Measurements from ENCODE around the gene CD99L2. TPM values are rescaled to one million over a fixed set of nuclear protein-coding genes. Genes with fewer than 3 reads are reported as not detected.

Gene CD99L2
- 9.0 and 10.1 TPM in 2 replicates for total RNA-seq

DNA sequence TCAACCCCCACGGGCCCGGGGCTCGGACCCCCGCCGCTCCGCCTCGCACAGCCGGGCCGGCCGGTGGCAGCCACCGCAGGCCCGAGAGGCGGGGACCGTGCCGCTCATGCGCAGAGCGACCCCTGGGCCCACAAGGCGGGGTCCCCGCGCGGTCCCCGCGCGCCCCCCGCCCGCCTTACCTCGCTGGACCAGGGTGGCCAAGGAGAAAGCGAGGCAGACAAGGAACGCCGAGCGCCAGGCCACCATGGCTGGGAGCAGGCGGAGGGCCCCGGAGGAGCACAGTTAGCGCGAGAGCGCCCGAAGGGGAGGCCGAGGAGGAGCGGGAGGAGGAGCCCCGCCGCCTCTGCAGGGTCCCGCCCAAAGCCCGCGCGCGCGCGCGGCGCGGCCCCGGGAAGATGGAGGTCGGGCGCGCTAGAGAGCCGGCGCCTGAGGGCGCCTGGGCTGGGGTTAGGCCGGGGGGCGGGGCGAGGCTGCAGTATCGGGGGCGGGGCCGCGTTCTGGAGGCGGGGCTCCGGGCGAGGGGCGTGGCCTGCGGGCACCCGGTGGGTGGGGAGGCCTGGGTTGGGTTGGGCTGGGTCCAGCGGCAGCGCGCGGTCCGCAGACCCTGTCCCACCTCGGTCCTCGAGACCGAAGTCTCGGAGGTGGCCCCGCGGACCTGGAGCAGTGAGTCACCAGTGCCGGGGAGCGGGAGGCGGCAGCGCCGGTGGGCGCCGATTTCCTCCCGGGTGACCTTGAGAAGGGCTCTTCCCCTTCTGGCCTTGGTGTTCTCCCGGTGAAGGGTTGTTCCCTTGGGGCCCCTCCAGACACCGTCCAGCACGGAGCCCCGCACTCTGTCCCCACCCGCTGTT lies at the start of gene CD99L2:
Gene CD99L2, minus strand, starts transcription at position 326 of the 848 bp plus-strand sequence. Its CDS starts 80 bp downstream, at position 246.
- Mint-ChIP-seq H3K27me3 (ENCODE audit: insufficient read depth) (peaks cover 4% of the 10 kb centered on the region), H3K9me3 (no peaks in the 10 kb centered on the region), H3K36me3 (ENCODE audit: low read depth) (no peaks in the 10 kb centered on the region), H3K4me1 (ENCODE audit: low read depth) (peaks cover 13% of the 10 kb centered on the region), H3K27ac (peak within 1 kb of the TSS; percentile 61), H3K4me3 (peak within 1 kb of the TSS; percentile 87)
- DNase-seq (ENCODE audit: low spot score) = peak; percentile 84
- intact Hi-C loops (cut with micrococcal nuclease) = loop anchor here (1.0 to 10.0 kb wide), 8 partner anchors 18 to 1266 kb away; partner anchors contain the start of genes EOLA2, HMGB3, MTM1 and TMEM185A

GRCh38 chrX:150944233-150944632 lies 45.8 kb upstream of the CD99L2 start:
- no peak for DNase-seq (ENCODE audit: low spot score)
- peaks cover 2% of the 10 kb centered on the region for H3K27me3 Mint-ChIP-seq (ENCODE audit: insufficient read depth)
- H3K27ac Mint-ChIP-seq = no peak overlapping the region
- no peak overlapping the region for H3K4me3 Mint-ChIP-seq
- intact Hi-C loops (cut with micrococcal nuclease) = no loop called here
- H3K36me3 Mint-ChIP-seq (ENCODE audit: low read depth) = no peaks in the 10 kb centered on the region
- no peaks in the 10 kb centered on the region for H3K9me3 Mint-ChIP-seq
- no peaks in the 10 kb centered on the region for H3K4me1 Mint-ChIP-seq (ENCODE audit: low read depth)

DNA sequence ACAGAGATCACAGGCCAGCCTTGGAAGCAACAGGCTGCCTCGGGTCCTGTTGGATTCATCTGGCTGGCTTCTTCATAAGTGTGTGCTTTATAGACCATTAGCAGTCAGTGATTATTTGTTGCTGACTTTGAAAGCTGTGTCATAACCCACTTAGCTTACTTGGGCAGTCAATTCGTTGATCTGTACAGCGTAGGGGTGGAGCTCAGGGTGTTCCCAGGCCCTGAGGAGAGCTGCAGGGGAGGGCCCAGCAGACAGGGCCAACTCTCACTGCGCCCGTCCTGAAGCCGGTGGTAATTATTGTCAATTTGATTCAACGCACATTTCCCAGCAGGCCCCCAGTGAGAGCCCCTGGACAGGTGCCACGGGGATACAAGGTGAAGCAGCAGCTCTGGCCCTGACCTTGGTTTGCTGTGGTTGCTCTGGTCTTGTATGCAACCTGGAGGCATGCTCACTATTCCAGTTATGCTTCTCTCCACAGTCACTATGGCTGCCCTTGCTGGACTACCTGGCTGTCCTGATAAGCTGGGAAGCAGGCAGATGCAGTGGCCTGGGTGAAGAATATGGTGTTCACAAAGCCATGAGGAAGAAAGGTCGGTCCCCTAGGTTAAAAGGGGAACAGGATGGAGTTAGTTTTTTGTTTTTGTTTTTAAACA lies 44.6 kb upstream of the CD99L2 start:
- Mint-ChIP-seq H3K27me3 (ENCODE audit: insufficient read depth) (peaks cover 2% of the 10 kb centered on the region), H3K9me3 (no peaks in the 10 kb centered on the region), H3K36me3 (ENCODE audit: low read depth) (no peaks in the 10 kb centered on the region), H3K27ac (no peak overlapping the region), H3K4me1 (ENCODE audit: low read depth) (no peaks in the 10 kb centered on the region), H3K4me3 (no peak overlapping the region)
- DNase-seq (ENCODE audit: low spot score) = no peak
- intact Hi-C loops (cut with micrococcal nuclease) = no loop called here

- no peaks in the 10 kb centered on the region for H3K4me1 Mint-ChIP-seq (ENCODE audit: low read depth)
- peaks cover 2% of the 10 kb centered on the region for H3K27me3 Mint-ChIP-seq (ENCODE audit: insufficient read depth)
- H3K27ac Mint-ChIP-seq = no peak overlapping the region
- H3K36me3 Mint-ChIP-seq (ENCODE audit: low read depth) = no peaks in the 10 kb centered on the region
- intact Hi-C loops (cut with micrococcal nuclease) = no loop called here
- DNase-seq (ENCODE audit: low spot score) = no peak
- H3K9me3 Mint-ChIP-seq = no peaks in the 10 kb centered on the region
- no peak overlapping the region for H3K4me3 Mint-ChIP-seq
Observed at GRCh38 chrX:150941580-150941979, 43.1 kb upstream of the CD99L2 start.

GRCh38 chrX:150940844-150941495 lies 42.5 kb upstream of the CD99L2 start:
- Mint-ChIP-seq H3K4me3 (no peak overlapping the region), H3K27me3 (ENCODE audit: insufficient read depth) (peaks cover 2% of the 10 kb centered on the region), H3K27ac (no peak overlapping the region), H3K36me3 (ENCODE audit: low read depth) (no peaks in the 10 kb centered on the region), H3K9me3 (no peaks in the 10 kb centered on the region), H3K4me1 (ENCODE audit: low read depth) (no peaks in the 10 kb centered on the region)
- intact Hi-C loops (cut with micrococcal nuclease) = no loop called here
- no peak for DNase-seq (ENCODE audit: low spot score)

DNA sequence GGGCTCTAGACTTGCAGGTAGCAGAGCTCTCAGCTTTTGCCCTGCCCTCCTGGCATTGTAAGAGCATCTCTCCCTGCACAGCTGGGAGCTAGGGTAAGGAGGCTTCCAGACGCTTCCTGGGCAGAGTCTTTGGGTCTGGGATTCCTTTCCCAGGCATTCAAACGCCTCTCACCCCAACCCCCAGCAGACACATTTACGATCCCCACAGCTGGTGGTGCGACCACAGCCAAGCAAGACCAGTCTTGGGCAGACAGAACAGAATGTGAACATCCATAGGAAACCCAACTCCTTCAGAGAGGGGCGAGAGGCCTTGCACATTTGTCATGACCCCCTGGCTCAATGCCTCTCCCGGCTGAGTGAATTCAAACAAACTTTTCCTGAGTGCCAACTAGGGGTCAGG lies 38.1 kb upstream of the CD99L2 start:
- no peak overlapping the region for H3K27ac Mint-ChIP-seq
- no peaks in the 10 kb centered on the region for H3K36me3 Mint-ChIP-seq (ENCODE audit: low read depth)
- H3K4me3 Mint-ChIP-seq = no peak overlapping the region
- H3K4me1 Mint-ChIP-seq (ENCODE audit: low read depth) = no peaks in the 10 kb centered on the region
- intact Hi-C loops (cut with micrococcal nuclease) = no loop called here
- DNase-seq (ENCODE audit: low spot score) = no peak
- peaks cover 3% of the 10 kb centered on the region for H3K27me3 Mint-ChIP-seq (ENCODE audit: insufficient read depth)
- no peaks in the 10 kb centered on the region for H3K9me3 Mint-ChIP-seq

DNA sequence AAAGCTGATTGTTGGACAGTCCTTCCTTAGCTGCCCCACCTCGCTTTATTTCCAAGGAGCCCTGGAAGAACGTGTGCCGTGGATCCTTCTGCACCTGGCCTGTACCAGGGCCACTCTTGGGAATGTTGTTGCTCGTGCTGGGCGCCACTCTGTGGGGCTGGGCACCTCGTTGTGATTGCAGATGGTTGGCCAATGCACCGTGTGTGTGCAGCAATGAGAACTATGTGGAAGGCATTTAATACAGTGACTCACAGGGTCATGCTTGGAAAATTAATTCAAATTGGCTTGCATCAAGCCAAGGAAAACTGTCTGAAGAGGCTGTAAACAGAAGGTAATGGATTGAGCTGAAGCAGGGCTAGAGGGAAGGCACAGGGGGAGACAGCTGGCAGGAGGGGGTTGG lies 37.0 kb upstream of the CD99L2 start:
- H3K27me3 Mint-ChIP-seq (ENCODE audit: insufficient read depth) = peaks cover 3% of the 10 kb centered on the region
- no peak for DNase-seq (ENCODE audit: low spot score)
- no peaks in the 10 kb centered on the region for H3K9me3 Mint-ChIP-seq
- intact Hi-C loops (cut with micrococcal nuclease) = no loop called here
- H3K36me3 Mint-ChIP-seq (ENCODE audit: low read depth) = no peaks in the 10 kb centered on the region
- no peak overlapping the region for H3K4me3 Mint-ChIP-seq
- no peaks in the 10 kb centered on the region for H3K4me1 Mint-ChIP-seq (ENCODE audit: low read depth)
- H3K27ac Mint-ChIP-seq = no peak overlapping the region

- Mint-ChIP-seq H3K27me3 (ENCODE audit: insufficient read depth) (peaks cover 3% of the 10 kb centered on the region), H3K36me3 (ENCODE audit: low read depth) (no peaks in the 10 kb centered on the region), H3K4me1 (ENCODE audit: low read depth) (no peaks in the 10 kb centered on the region), H3K9me3 (no peaks in the 10 kb centered on the region), H3K27ac (no peak overlapping the region), H3K4me3 (no peak overlapping the region)
- DNase-seq (ENCODE audit: low spot score) = no peak
- intact Hi-C loops (cut with micrococcal nuclease) = no loop called here
Observed at GRCh38 chrX:150934453-150934852, 36.0 kb upstream of the CD99L2 start.

GRCh38 chrX:150933945-150934350 lies 35.5 kb upstream of the CD99L2 start:
- no peaks in the 10 kb centered on the region for H3K4me1 Mint-ChIP-seq (ENCODE audit: low read depth)
- H3K36me3 Mint-ChIP-seq (ENCODE audit: low read depth) = no peaks in the 10 kb centered on the region
- H3K9me3 Mint-ChIP-seq = no peaks in the 10 kb centered on the region
- no peak overlapping the region for H3K4me3 Mint-ChIP-seq
- no peak overlapping the region for H3K27ac Mint-ChIP-seq
- DNase-seq (ENCODE audit: low spot score) = no peak
- peaks cover 3% of the 10 kb centered on the region for H3K27me3 Mint-ChIP-seq (ENCODE audit: insufficient read depth)
- intact Hi-C loops (cut with micrococcal nuclease) = no loop called here

- intact Hi-C loops (cut with micrococcal nuclease) = no loop called here
- no peak overlapping the region for H3K4me3 Mint-ChIP-seq
- DNase-seq (ENCODE audit: low spot score) = no peak
- no peaks in the 10 kb centered on the region for H3K4me1 Mint-ChIP-seq (ENCODE audit: low read depth)
- H3K36me3 Mint-ChIP-seq (ENCODE audit: low read depth) = no peaks in the 10 kb centered on the region
- H3K27me3 Mint-ChIP-seq (ENCODE audit: insufficient read depth) = no peaks in the 10 kb centered on the region
- no peaks in the 10 kb centered on the region for H3K9me3 Mint-ChIP-seq
- H3K27ac Mint-ChIP-seq = no peak overlapping the region
Observed at GRCh38 chrX:150929058-150929457, 30.6 kb upstream of the CD99L2 start.

- no peaks in the 10 kb centered on the region for H3K27me3 Mint-ChIP-seq (ENCODE audit: insufficient read depth)
- no peak for DNase-seq (ENCODE audit: low spot score)
- H3K4me1 Mint-ChIP-seq (ENCODE audit: low read depth) = no peaks in the 10 kb centered on the region
- H3K36me3 Mint-ChIP-seq (ENCODE audit: low read depth) = no peaks in the 10 kb centered on the region
- H3K4me3 Mint-ChIP-seq = no peak overlapping the region
- no peak overlapping the region for H3K27ac Mint-ChIP-seq
- intact Hi-C loops (cut with micrococcal nuclease) = no loop called here
- no peaks in the 10 kb centered on the region for H3K9me3 Mint-ChIP-seq
Observed at GRCh38 chrX:150926791-150927190, 28.3 kb upstream of the CD99L2 start.

- intact Hi-C loops (cut with micrococcal nuclease) = no loop called here
- Mint-ChIP-seq H3K4me3 (no peak overlapping the region), H3K27ac (no peak overlapping the region), H3K4me1 (ENCODE audit: low read depth) (no peaks in the 10 kb centered on the region), H3K27me3 (ENCODE audit: insufficient read depth) (no peaks in the 10 kb centered on the region), H3K36me3 (ENCODE audit: low read depth) (no peaks in the 10 kb centered on the region), H3K9me3 (no peaks in the 10 kb centered on the region)
- no peak for DNase-seq (ENCODE audit: low spot score)
Observed at GRCh38 chrX:150926304-150926703, 27.8 kb upstream of the CD99L2 start.

- DNase-seq (ENCODE audit: low spot score) = no peak
- no peaks in the 10 kb centered on the region for H3K27me3 Mint-ChIP-seq (ENCODE audit: insufficient read depth)
- H3K9me3 Mint-ChIP-seq = no peaks in the 10 kb centered on the region
- H3K4me3 Mint-ChIP-seq = no peak overlapping the region
- intact Hi-C loops (cut with micrococcal nuclease) = no loop called here
- no peaks in the 10 kb centered on the region for H3K4me1 Mint-ChIP-seq (ENCODE audit: low read depth)
- H3K36me3 Mint-ChIP-seq (ENCODE audit: low read depth) = no peaks in the 10 kb centered on the region
- no peak overlapping the region for H3K27ac Mint-ChIP-seq
Observed at GRCh38 chrX:150919401-150919800, 20.9 kb upstream of the CD99L2 start.

Measured in activated T-helper 1 cell treated with anti-CD3 and anti-CD28 coated beads, Interleukin-12 subunit alpha, Interleukin-12 subunit beta, Interleukin-2, Interleukin-4 antibody, amounts not matched to agents 30 ng/mL and 10 ng/mL and 1 ng/mL, durations not matched to agents 14 hours and 24 hours and 36 hours (primary cell).